ENCODE results near the gene ANKMY1.

Gene ANKMY1

DNA sequence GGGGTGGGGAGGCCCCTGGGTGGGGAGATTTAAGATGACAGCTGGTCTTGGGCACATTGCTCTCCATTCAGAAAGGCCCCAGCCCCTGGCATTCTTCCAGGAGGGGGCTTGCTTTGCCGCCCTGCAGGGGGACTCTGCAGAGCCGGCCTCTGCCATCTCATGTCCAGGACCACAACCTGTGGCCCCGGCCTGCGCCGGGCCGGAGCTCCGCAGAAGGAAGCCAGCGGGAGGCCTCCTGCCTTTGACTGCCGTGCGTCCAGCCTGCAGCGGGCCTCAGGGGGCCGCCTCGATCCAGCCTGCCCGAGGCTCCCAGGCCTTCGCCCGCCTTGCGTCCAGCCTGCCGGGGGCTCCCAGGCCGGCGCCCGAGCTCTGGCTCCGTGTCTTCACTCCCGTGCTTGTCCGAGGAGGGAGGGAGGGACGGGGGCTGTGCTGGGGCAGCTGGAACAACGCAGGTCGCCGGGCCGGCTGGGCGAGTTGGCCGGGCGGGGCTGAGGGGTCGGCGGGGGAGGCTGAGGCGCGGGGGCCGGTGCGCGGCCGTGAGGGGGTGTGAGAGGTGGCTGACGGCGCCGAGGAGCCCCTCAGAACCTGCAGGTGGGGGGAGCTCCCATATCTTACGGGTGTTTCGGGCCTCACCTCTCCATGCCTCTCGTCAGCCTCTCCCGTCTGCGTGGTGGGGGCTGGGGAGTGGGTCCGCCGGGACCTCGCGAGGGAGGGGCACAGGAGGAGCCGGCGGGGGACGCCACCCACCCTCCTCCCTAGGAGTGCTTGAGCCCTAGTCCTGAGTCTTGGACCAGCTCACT, 101.9 kb downstream of the ANKMY1 start:
- DNase-seq: no peak

DNA sequence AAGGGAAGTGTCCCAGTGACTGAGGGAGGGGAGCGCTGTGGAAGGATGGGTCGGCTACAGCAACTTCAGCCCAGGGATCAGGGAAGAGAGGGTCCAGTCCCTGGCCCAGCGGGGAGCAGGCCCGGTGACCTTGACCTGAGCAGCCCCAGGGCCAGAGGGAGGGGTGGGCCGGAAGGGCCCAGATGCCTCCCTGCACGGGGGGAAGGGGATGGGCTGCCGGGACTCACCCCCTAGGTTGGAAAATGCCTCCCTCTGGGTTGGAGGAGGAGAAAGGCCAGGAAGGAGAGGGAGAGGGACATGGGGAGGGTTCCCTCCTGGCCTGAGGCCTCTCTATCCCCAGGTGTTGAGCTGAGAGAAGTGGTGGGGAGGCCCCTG, 102.5 kb downstream of the ANKMY1 start:
- DNase-seq: no peak

GRCh38 chr2:240454106-240454901, 103.5 kb downstream of the ANKMY1 start:
- DNase-seq: no peak

DNA sequence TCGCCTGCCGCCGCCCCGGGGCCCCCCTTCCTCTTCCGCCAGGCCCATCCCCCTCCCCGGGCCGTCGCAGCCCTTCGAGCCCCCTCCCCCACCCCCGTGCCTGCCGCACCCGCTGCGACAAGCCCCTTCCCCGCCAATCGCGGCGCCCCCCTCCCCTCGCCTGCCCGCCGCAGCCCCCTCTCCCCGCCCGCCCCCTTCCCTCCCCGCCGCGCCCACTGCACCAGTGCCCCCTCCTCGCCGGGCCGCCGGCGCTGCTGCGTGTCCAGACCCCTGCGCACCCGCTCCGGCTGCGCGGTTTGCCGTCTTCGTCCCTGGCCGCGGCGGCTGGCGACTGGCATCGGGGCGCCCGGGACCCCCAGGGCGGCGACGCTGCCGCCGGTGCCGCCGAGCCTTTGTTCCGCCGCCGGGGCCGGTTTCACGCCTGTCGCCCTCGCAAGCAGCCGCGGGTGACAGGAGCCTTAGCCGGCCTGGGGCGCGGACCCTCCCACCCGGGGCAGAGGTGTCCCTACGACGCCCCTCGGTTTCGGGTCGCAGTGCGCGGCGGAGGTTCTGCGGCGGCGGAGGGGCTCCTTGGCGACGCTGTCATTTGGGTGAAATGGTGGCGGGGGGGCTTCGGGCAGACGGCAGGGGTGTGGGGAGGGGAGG, 104.2 kb downstream of the ANKMY1 start:
- no peak for DNase-seq

GRCh38 chr2:240452462-240453256, 105.1 kb downstream of the ANKMY1 start:
- no peak for DNase-seq

DNA sequence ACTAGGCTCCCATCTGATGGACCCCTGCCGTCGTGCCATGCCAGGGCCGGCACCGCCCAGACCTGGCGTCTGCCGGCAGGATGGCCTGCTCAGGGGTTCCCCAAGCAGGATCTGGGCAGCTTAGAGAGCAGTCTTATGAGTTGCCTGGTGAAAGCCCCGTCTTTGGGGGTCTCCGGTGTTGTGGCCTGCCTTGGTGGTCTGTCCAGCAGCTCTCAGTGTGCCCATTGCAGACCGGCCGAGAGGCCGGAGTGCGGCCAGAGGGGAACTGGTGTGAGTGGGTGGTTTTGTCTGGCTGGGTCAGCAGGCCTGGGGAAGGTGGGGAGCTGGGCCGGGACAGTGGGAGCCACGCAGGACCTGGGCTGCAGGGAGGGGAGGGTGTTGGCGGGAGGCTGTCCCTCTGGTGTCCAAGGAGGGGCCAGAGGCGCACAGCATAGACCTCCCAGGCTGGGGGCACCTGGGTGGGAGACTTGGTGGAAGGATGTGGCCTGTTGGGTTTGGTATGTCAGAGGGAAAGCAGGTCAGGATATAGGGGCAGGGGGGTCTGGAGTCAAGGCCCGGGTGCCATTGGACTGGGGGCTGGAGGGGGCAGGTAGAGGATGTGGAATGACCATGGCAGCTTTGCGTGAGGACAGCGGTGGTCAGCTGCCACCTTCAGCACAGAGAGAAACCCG, 105.9 kb downstream of the ANKMY1 start:
- no peak for DNase-seq

GRCh38 chr2:240451108-240451611, 106.6 kb downstream of the ANKMY1 start:
- DNase-seq: no peak

DNA sequence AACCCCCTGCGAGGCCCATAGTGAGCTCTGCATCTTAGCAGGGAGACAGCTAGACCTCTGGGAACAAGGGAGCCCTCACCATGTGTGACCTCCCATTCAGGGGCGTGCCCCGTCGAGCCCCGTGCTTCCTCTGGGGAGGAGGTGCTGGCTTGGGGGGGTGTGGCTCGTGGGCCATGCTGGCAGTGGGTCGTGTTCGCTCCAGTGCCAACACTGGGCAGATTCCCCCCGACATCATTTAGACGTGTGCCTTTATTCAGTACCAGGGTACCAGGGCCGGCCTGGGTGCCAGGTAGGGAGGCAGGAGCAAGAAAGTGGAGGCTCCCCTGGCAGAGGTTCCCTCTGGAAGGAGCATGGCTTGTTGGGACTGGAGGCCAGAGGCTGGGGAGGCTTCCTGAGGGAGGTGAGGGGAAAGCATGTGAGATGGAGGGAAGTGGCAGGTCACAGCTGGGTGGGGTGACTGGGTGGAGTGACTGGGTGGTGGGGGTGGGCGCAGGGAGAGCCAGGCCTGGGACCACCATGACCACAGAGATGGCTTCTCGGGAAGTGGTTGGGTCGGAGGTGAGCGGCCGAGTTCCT, 107.2 kb downstream of the ANKMY1 start:
- no peak for DNase-seq

DNA sequence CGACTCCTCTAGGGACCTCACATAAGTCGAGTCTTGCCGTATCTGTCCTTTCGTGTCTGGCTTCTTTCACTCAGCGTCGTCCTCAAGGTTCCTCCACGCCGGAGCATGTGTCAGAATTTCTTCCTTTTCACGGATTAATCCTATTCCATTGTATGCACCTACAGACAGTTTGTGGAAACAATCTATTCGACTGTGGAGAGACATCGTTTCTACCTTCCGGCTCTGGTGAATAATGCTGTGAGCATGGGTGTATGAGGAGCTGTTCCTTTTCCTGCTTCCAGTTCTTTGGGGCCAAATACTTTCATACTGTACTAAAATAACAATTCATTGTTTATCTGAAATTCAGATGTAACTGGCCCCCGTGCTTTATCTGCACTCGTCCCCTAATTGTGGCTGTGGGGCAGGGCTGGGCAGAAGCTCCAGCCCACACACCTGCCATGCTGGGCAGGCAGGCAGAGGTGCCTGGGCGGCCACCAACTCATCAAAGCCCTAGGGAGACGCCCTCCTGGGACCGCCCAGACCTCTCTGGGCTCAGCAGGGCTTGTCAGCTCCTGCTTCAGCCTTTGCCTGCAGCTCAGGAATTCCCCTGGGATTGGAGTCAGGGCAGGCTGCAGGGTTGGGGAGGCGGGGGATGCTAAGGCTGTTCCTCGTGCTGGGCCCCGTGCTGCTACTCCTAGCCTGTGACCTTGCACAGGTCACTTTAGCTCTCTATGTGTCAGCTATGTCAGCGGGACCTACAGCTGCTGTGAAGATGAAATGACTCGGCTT, 107.8 kb downstream of the ANKMY1 start:
- no peak for DNase-seq

DNA sequence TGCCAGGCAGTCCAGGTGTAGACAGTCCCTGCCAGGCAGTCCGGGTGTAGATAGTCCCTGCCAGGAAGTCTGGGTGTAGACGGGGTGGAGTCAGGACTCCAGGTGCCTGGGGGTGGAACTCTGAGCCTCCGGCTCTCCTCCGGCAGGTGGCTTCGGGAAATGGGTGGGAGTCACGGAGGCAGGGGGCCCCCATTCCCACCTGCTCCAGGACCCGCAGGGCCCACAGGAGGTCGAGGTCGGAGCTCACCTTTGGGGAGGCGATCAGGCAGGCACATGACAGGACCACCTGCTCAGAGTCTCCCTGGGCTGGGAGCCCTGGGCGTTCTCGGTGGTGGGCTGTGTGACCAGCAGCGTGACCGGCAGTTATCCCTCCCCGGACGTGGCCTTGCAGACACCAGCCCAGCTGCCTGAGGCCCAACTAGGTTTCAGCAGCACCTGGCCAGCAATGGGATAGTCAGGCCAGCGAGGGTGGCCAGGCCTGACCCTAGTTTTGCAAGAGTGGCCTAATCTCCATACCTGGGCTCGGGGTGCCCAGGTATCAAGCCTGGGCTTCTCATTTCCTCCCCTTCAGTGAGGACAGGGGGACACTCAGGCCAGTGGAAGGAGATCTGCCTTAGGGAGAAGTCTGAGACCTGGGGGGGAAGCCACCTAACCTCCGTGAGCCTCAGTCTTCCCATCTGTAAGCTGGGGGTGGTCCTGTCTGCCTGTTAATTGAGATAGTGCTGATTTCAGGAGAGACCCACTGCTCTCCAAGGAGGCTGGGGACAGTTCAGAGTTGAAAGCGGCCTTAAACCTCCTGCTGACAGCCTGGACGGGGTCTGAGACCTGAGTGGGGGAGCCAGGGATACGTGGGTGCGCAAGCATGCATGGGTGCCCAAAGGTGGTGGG, 109.2 kb downstream of the ANKMY1 start:
- no peak for DNase-seq

GRCh38 chr2:240447934-240448333, 109.9 kb downstream of the ANKMY1 start:
- DNase-seq: no peak

- DNase-seq: no peak
Measured at GRCh38 chr2:240447331-240447730, 110.5 kb downstream of the ANKMY1 start.

- DNase-seq: no peak
Measured at GRCh38 chr2:240446664-240447175, 111.1 kb downstream of the ANKMY1 start.

- no peak for DNase-seq
Measured at GRCh38 chr2:240445961-240446663, 111.7 kb downstream of the ANKMY1 start.

DNA sequence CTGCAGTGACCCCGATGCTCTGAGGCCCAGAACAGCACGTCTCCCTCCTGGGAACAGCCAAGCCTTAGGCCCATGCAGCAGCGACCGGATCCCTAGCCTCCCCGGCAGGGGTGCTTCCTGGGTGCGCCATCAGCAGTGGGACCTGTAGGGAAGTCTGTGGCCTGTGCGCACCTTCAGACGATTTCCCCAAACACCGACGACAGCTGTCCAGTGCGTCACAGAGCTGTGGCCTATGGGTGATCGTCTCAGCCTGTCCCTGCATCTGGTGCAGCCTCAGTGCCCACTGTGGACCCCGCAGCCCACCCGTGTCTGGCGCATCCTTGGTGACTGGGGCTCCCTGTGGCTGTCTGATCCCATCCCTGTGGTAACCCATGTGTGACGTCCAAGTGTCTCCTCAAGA, 113.3 kb downstream of the ANKMY1 start:
- DNase-seq: no peak

GRCh38 chr2:240443891-240444301, 113.9 kb downstream of the ANKMY1 start:
- no peak for DNase-seq

DNA sequence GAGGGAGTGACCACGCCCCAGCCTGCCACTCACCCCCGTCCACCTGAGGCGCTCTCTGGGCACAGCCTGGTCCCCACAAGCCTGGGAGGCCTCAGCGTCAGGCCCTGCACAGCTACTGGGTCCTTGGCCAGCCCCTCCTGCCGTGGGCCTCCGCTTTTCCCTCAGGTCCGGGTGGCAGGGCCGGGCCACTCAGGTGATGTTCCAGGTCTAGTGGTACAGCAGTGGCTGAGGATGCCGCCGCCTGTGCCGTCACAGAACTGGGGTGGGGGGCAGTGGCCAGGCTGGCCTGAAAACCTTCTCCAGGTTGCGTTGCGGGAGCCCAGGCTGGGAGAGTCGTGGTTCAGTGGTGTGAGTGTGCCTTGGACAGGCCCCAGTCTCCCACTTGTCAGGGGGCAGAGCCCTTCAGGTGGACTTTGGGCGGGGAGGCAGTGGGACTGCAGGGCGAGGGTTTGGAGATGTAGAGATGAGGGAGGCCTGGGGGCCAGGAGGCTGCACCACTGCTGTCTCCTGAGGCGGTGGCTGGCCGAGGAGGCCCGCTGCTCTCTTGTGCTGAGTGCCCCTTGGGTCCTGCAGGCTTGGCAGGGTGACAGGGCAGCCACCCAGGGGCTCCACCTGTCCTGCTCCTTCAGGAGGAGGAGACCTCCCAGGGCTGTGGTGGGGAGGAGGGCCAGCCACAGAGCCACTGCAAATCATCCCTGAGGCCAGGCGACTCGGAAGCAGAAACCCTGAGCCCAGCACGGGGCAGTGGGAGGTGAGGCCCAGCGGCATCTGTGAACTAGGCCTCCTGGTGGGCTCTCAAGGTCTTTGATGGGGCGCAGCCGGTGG, 114.7 kb downstream of the ANKMY1 start:
- no peak for DNase-seq

GRCh38 chr2:240441993-240442411, 115.8 kb downstream of the ANKMY1 start:
- no peak for DNase-seq

All from activated naive CD4-positive, alpha-beta T cell (primary cell).